Measurements from ENCODE around the gene CREB3L2. TPM values are rescaled to one million over a fixed set of nuclear protein-coding genes. Genes with fewer than 3 reads are reported as not detected.
A peak's percentile ranks its signal among the peaks of the same experiment; 100 is the strongest.
"Not testable (repeated sequence)": the region's sequence is repeated elsewhere in the genome, so short reads cannot be mapped to it uniquely, and the experiment has no call there.

CREB3L2 gene
- total RNA-seq, 2 donors from 2014 or later, result 45.8 to 46.0 TPM

DNA sequence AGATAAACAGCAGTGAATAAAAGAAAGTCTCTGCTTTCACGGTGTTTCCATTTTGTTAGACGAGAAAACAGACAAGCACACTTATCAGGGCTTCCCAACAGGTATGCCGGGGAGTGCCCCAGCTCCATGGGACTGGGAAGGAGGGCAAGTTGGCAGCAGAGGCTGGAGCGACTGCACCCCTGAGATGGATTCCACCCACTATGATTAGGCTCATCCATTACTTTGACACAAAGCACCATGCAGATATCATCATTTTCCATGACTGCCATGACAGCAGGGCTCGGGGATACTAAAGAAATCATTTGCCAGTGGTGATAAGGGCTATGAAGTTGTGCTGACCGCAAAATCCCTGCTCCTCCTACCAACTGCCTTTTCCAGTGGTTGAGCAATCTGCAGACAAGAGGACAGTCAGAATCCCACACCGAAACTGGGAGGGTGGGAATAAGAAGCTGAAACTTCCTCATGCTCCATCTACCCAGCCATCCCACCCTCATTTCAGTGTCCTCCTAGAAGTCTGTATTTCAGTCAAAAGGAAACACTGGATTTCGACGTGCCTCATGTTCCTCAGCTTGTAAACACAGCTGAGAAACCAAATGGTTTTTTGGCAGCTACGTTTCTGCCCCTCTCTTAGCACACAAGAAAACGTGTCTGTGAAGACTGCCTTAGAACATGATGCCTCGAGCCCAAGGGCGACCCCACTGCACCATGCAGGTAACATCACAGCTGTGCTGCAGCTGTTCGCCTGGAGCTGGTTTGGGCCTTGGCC lies 15.5 kb downstream of the CREB3L2 start:
- Histone ChIP-seq H3K27ac (peak overlapping the region; percentile 73), H3K9ac (ENCODE audit: low read depth in 2 of 2, low read length in 2 of 2) (peak overlapping the region; percentile 16 to 38), H3K27me3 (no peaks in the 10 kb centered on the region), H3K36me3 (no peaks in the 10 kb centered on the region), H3K4me1 (peaks cover 14% of the 10 kb centered on the region), H3K9me3 (no peaks in the 10 kb centered on the region), H3K4me3 (no peak overlapping the region)
- intact Hi-C loops (cut with DNase I), result no loop called here
- TF ChIP-seq, protein P1, sequence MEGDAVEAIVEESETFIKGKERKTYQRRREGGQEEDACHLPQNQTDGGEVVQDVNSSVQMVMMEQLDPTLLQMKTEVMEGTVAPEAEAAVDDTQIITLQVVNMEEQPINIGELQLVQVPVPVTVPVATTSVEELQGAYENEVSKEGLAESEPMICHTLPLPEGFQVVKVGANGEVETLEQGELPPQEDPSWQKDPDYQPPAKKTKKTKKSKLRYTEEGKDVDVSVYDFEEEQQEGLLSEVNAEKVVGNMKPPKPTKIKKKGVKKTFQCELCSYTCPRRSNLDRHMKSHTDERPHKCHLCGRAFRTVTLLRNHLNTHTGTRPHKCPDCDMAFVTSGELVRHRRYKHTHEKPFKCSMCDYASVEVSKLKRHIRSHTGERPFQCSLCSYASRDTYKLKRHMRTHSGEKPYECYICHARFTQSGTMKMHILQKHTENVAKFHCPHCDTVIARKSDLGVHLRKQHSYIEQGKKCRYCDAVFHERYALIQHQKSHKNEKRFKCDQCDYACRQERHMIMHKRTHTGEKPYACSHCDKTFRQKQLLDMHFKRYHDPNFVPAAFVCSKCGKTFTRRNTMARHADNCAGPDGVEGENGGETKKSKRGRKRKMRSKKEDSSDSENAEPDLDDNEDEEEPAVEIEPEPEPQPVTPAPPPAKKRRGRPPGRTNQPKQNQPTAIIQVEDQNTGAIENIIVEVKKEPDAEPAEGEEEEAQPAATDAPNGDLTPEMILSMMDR (IDR thresholded peaks at IDR 0.05), result no peak
- DNase-seq, result no peak

DNA sequence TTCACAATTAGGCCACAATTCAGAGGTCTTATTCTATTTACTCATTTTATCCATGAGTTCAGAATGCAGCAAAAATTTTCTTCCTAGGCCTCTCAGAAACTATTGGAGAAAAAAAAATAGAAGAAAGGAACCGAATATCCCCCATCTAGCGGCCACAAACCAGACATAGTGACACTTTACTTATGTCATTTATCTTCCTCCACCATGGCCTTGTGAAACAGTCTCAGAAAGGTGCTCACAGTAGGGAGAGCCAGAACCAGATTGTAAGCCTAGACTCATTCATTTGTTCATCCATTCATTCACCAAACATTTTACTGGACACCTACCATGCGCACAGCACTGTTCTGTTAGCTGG lies 16.0 kb downstream of the CREB3L2 start:
- Histone ChIP-seq H3K36me3 (no peaks in the 10 kb centered on the region), H3K9me3 (no peaks in the 10 kb centered on the region), H3K9ac (ENCODE audit: low read depth in 2 of 2, low read length in 2 of 2) (peak overlapping the region in 1 of 2 donors; percentile 16), H3K4me1 (peaks cover 19% of the 10 kb centered on the region), H3K27me3 (no peaks in the 10 kb centered on the region), H3K27ac (peak overlapping the region; percentile 73), H3K4me3 (no peak overlapping the region)
- TF ChIP-seq, protein P1 (IDR thresholded peaks at IDR 0.05), result no peak
- intact Hi-C loops (cut with DNase I), result no loop called here
- DNase-seq, result no peak

DNA sequence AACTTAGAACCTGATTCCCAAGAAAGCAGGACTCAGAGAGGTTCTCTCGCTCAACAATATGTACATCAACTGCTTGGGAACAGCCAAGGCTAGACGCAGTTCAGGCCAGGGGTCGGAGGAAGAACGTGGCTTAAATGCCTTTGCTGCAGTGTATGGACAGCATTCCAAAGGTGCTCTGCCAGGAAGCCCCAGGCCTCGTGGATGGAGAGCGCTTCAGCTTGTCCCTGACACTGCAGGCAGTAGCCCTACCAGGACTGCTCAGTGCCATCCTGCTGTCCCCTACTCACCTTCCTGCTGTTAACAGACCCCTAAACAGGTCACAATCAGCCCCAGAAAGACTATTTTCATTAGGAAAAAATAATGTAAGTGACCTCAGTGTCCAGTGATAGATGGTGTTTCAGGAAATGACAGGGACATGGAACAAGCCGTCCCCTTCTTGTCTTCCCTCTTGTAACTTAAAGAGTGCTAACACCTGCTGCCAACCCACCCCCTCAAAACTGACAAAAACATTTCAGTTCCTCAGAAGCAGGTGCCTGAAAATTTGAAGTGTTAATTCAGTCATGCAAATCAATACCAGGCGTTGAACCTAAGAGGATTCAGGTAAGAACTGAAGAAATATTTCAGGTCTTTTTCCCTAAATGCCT lies 16.5 kb downstream of the CREB3L2 start:
- H3K4me1 ChIP-seq, result peaks cover 19% of the 10 kb centered on the region
- no peak for DNase-seq
- H3K36me3 ChIP-seq, result no peaks in the 10 kb centered on the region
- no peak overlapping the region for H3K27ac ChIP-seq
- H3K27me3 ChIP-seq, result no peaks in the 10 kb centered on the region
- no peak overlapping the region for H3K4me3 ChIP-seq
- intact Hi-C loops (cut with DNase I), result no loop called here
- H3K9ac ChIP-seq (ENCODE audit: low read depth in 2 of 2, low read length in 2 of 2), result peak overlapping the region; percentile 16 to 23
- TF ChIP-seq, protein P1 (IDR thresholded peaks at IDR 0.05), result no peak
- no peaks in the 10 kb centered on the region for H3K9me3 ChIP-seq

DNA sequence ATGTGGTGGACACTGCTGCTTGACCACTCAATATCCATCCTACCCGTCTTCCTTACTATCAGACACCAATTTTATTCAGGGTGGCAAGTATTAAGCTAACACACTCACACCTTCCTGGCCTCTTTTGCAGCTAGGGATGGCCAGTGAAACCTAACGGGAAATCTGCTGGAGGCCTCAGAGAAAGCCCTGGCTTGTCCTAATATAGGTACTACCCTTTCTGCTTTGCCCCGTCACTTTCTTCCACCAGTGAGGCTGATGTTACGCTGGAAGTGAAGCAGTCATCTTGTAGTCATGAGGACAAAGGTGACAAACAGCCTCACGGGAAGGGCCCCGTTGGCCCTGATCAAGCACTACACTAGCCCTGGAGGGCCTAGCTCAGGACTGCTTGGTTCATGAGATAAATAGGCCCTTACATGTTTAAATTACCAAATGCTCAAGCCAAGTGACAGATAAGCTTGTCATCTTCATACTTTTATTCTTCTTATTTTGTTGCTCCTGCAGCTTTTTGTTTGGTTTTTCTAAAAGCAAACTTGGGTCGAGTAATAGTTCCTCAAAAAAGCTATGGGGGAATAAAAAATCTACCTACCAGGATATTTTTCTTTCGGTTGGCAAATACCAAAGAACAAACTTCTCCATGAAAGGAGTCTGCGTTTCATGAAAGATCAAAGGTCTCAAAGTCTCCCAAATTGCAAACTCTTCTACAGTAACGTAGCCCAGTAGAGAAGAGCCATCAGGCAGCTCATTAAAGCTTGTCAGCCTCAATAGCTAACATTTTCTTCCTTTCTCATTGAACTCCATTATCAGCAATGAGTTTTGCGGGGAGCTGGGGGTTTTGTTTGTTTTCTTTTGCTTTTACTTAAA lies 17.5 kb downstream of the CREB3L2 start:
- no peak for DNase-seq
- no peaks in the 10 kb centered on the region for H3K27me3 ChIP-seq
- TF ChIP-seq, protein P1 (IDR thresholded peaks at IDR 0.05), result no peak
- no peak overlapping the region for H3K9ac ChIP-seq (ENCODE audit: low read depth in 2 of 2, low read length in 2 of 2)
- H3K4me1 ChIP-seq, result peaks cover 19% of the 10 kb centered on the region
- H3K4me3 ChIP-seq, result no peak overlapping the region
- intact Hi-C loops (cut with DNase I), result no loop called here
- no peaks in the 10 kb centered on the region for H3K9me3 ChIP-seq
- H3K36me3 ChIP-seq, result no peaks in the 10 kb centered on the region
- H3K27ac ChIP-seq, result no peak overlapping the region

DNA sequence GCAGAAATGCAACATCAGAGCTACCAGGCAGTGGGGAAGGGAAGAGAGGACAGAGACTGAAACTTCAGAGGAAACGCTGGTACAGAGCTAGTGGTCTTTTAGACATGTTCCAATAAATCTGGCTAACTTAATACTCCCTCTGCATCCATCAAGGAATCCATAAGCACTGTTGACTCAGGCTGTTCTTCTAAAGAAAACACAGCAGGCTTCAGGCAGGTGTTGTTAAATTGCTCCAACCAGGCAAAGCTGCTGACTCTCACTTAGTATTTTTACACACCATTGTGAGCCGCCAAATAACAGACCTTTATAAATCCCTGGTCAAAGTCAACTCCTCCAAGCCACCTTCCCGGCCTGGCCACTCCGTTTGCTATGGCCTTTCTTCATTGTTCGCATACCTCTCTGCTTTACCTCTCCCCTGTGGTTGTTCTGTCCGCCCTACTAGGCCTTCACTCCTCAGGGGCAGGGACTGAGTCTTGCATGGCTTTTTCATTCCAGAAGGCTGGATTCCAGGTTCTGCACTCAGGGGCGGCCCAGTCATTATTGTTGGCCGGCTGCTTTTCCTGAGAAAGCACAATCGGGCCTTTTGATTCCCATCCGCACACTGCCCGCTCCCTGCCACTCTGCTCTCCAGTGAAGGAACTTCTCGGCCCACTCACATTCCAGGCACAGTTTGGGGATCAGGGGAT lies 18.4 kb downstream of the CREB3L2 start:
- Histone ChIP-seq H3K9me3 (no peaks in the 10 kb centered on the region), H3K9ac (ENCODE audit: low read depth in 2 of 2, low read length in 2 of 2) (no peak overlapping the region), H3K27me3 (no peaks in the 10 kb centered on the region), H3K36me3 (no peaks in the 10 kb centered on the region), H3K4me3 (no peak overlapping the region), H3K4me1 (peaks cover 19% of the 10 kb centered on the region), H3K27ac (no peak overlapping the region)
- intact Hi-C loops (cut with DNase I), result no loop called here
- DNase-seq, result no peak
- TF ChIP-seq, protein P1 (IDR thresholded peaks at IDR 0.05), result no peak

DNA sequence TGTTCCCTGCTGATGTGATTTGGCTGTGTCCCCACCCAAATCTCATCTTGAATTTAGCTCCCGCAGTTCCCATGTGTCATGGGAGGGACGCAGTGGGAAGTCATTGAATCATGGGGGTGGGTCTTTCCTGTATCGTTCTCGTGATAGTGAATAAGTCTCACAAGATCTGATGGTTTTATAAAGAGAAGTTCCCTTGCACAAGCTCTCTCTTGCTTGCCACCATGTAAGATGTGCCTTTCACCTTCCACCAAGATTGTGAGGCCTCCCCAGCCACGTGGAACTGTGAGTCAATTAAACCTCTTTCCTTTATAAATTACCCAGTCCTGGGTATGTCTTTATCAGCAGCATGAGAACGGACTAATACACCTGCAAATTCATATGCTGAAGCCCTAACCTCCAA lies 19.5 kb downstream of the CREB3L2 start:
- intact Hi-C loops (cut with DNase I); H3K4me3 ChIP-seq; H3K27ac ChIP-seq; DNase-seq; H3K9ac ChIP-seq (ENCODE audit: low read depth in 2 of 2, low read length in 2 of 2); H3K27me3 ChIP-seq; H3K9me3 ChIP-seq; H3K36me3 ChIP-seq: not testable (repeated sequence)
- H3K4me1 ChIP-seq, result peaks cover 19% of the 10 kb centered on the region

All from colonic mucosa (tissue), 4 donors.